Activated CD4-positive, alpha-beta T cell treated with anti-CD3 and anti-CD28 coated beads, Interleukin-10, Interleukin-2, amounts not matched to agents 100 ng/mL and 50 ng/mL, durations not matched to agents 16 hours and 8 hours (primary cell): ENCODE measurements around the gene KDM7A.
A peak's percentile ranks its signal among the peaks of the same experiment; 100 is the strongest.
"Not testable (repeated sequence)": the region's sequence is repeated elsewhere in the genome, so short reads cannot be mapped to it uniquely, and the experiment has no call there.

Source experiments
- DNase-seq: peaks from one replicate; pipeline ENCODE4 v3.0.0-alpha.2; 2020

The KDM7A gene

GRCh38 chr7:140201393-140201792, 24.6 kb upstream of the KDM7A start:
- no peak for DNase-seq

DNA sequence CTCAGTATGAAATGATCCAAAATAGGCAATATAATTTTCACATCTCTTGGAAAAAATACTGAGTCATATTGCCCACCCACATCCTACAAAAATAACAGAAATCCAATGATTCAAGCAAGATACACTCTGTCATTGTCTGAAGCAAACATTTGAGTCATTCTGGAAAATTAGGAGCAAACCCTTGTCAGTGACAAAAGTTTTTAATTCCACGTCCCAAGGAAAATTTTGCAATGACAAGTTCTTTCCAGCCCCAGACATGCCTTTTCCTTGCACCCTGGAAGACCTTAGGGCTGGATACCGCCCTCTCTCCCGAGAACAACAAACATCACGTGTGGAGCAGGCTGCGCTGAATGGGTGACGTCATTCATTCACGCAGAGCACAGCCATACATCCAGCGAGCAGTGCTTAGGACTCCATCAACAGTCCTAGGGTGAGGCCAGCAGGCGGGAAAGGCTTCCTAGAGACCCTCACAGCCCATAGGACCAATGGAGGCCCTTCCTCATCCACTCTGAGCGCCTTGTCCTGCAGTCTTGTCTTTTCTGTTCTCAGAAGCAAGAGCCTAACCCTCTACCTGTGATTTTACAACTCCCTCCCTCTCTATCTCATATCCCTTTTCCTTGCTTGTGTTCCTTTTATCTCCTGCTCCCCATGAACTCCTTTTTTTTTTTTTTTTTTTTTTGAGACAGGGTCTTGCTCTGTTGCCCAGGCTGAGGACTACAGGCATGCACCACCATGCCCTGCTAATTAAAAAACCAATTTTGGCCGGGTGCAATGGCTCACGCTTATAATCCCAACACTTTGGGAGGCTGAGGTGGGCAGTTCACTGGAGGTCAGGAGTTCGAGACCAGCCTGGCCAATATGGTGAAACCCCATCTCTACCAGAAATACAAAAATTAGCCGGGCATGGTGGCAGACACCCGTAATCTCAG, 23.5 kb upstream of the KDM7A start:
- DNase-seq, result no peak

DNA sequence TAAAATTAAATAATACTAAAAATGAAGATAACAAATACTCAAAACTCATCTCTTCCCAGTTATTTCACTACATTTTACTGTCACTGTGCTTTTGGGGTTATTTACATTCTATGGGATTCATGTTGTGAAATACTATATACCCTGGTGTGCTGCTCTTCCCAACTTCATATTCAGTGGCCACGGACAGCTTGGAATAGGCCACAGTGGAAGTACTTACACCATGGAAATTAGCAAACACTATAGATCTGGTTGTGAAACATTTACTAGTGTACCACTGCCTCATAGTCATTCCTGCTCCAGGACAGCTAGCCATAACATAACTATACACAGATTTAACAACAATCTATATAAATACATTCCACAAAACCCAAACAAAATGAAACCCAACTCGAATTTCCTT, 21.2 kb upstream of the KDM7A start:
- DNase-seq, result no peak

GRCh38 chr7:140197218-140197890, 20.6 kb upstream of the KDM7A start:
- no peak for DNase-seq

DNA sequence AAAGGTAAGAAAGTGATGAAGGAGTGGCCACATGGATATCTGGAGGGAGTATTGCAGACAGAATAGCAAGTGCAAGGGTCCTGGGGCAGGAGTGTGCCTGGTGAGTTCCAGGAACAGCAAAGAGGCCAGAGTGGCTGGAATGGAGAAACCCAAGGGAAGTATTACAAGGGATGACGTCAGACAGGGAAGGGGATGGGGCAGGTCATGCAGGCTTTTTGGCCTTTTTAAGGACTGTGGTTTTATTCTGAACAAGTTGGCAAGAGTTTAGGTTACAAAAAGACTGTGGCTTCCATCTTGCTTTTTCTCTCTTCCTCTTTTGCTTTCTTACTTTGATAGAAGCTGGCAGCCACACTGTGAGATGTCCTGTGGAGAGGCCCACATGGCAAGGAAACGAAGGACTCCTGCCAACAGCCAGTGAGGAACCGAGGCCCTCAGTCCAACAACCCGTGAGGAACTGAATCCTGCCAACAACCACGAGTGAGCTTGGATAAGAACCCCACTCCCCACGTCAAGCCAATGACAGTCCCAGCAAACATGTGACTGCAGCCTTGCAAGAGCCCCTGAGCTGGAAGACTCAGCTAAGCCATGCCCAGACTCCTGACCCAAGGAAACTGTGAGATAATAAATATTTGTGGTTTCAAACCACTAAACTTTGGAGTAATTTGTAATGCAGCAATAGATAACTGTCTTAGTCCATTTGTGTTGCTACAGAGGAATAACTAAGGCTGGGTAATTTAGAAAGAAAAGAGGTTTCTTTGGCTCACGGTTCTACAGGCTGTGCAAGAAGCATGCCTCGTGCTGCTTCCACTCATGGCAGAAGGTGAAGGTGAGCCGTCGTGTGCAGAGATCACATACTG, 19.8 kb upstream of the KDM7A start:
- no peak for DNase-seq

- DNase-seq, result peak; percentile 38
Measured at GRCh38 chr7:140195859-140196258, 19.1 kb upstream of the KDM7A start.

DNA sequence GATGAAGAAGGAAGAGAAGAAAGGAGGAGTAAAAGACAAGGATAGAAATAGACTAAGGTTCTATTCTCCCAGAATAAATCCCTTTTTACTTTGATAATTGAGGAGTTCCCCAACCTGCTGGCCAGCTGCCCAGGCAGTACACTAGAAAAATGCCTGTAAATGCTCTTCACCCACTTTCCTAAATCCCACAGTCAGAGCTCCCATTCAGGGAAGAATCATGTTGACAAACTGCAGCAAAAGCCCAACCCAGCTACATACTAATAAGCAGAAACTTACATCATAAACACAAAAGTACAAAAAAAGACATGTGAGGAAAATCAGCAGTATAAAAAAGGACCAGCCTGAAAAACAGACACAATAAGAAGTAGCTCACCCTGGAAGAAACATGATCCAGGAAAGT, 15.8 kb upstream of the KDM7A start:
- no peak for DNase-seq

- DNase-seq, result no peak
Measured at GRCh38 chr7:140192176-140192575, 15.4 kb upstream of the KDM7A start.

GRCh38 chr7:140190588-140190987, 13.8 kb upstream of the KDM7A start:
- no peak for DNase-seq

DNA sequence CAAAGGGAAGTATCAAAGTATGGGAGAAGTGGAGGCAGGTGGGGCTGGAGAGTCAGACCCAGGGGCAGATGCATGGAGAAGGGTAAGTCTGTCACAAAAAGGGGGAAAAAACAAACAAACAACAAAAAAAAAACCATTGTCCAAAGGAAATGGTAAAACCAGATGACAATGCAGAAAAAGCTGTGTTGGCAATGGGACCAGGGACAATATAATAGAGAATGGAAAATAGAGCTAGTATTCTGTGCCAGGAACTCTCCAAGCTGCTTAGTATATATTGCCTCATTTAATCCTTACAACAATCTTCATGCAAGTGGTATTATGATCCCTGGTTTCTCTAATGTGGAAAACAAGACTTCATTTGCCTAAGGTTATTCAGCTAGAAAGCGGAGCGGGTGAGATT, 13.1 kb upstream of the KDM7A start:
- no peak for DNase-seq

DNA sequence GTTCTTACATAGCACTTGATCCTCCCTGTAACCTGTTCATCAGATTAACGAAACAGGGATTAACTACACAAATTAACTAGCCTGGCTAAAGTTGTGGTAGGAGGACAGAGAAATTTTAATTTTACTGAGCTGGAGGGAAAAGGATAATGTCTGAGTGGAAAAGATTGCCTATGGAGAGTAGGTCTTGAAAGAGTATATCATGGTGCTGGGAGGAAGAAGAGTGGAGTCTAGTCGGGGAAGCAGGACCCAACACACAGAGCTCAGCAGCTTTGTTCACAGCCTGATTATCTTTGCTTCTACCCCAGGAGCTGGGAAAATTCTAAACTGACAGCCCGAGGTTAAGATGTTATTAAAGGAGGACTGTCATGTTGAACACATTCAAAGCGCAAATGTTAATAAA, 6.1 kb upstream of the KDM7A start:
- no peak for DNase-seq

- no peak for DNase-seq
Measured at GRCh38 chr7:140179339-140179738, 2.6 kb upstream of the KDM7A start.

DNA sequence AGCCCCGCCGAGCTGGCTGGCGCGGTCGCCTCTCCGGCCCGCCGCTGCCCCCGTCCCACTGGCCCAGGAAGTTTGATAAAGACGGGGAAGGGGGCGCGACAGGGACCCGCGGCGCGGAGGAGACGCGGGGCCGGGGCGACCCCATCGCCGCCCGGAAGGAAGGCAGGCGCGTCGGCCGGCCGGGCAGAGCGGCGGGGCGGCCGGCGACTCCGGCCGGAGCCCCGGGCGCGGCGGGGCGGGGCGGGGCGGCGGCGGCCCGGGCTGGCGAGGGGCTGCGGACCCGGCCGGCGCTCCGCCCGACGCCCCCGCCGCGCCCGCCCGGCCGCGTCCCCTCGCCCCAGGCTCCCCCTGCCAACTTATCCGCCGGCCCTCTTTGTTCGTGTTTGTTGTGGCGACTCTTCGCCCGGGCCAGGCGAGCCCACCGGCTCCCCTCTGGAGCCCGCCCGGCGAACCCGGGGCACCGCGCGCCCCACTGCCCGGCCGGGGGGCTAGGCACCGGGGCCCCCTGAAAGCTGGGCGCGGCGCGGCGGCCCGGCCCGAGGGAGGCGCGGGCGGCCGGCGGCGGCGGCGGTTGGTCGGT, 571 bp downstream of the KDM7A start:
- DNase-seq, result no peak

DNA sequence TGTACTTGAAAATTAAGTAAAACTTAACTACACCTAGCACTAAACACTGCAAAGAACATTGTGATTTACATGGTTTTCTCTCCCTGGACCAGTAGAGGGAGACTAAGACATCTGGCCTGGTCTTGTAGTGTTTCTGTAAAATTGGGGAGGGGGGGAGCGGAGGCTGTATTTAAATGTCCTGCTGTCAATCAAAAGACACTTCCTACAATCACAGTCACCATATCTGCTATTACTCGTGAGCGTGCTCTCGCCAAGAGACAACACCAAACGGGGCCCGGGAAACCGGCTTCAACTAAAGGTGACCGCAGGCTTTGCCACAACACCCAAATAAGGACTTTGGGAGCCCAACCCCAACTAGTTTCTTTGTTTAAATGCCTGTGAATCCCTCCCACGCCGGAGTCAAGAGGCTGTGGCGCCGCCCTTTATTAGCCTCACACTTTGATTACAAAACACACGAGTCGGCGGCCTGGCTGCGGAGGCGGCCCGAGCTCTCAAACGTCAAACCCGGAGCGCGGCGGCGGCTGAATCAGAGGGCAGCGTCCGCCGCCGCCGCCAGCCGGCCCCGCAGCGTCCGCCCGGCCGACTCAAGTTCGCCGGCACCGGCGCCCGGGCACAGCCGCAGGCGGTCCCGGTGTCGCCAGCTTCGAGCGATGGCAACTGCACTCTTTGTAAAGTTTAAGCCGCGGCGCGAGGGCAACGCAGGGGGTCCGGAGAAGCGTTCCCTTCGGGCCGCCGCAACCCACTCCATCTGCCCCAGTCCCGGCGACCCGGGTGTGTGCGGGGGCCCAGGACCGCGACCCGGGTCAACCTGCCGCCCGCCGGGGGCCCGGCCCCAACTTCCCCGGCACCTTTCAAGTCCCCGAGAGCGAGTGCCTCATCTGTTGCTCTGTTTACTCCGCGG, 1.3 kb downstream of the KDM7A start:
- peak; percentile 97 for DNase-seq

- DNase-seq, result no peak
Measured at GRCh38 chr7:140174217-140174616, 2.6 kb downstream of the KDM7A start.

GRCh38 chr7:140170375-140170774, 6.4 kb downstream of the KDM7A start:
- no peak for DNase-seq

- DNase-seq, result peak; percentile 32
Measured at GRCh38 chr7:140168816-140169215, 8.0 kb downstream of the KDM7A start.

GRCh38 chr7:140165422-140165821, 11.4 kb downstream of the KDM7A start:
- DNase-seq, result peak; percentile 61

DNA sequence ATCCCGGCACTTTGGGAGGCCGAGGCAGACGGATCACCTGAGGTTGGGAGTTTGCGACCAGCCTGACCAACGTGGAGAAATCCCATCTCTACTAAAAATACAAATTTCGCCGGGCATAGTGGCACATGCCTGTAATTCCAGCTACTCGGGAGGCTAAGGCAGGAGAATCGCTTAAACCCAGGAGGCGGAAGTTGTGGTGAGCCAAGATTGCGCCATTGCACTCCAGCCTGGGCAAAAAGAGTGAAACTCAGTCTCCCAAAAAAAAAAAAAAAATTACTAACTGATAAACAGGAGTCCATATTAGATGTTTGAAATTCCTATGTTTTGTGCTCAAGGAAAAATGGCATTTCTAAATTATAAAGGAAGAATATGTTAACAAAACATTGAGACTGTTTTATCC, 14.7 kb downstream of the KDM7A start:
- DNase-seq, result not testable (repeated sequence)

DNA sequence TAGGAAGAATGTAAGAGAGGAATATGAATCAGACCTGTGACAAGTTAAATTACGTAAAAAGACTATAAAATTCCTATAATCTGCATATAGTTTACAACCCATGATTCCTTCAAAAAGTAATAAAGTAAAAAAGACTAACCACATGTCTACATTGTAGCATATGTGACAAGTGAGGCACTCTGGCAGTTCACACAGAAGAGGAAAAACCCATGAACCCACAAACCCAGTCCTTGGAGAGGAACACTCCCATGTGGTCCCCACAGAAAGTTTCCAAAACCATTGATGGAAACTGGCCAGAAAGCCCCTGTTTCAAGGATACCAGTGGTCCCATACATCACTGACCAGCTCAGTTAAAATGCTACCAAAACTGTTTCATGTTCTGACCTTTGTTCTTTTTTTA, 15.7 kb downstream of the KDM7A start:
- DNase-seq, result no peak

DNA sequence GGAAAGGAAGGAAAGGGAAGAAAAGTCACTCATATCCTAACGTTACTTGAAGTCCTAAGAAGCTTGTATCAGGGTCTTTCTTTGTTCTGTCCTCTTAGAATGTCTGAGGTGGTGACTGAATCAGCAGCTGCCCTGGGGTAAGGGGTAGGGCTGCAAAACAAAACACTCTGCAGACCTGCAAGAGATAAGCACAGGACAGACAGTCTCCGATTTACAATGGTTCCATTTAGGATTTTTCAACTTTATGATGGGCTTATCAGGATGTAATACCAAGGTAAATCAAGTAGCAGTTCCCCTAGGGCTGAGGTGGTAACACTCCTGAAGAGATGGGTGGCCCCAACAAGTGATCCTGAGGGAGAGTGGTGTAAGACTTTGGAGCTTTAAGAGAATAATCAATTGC, 16.5 kb downstream of the KDM7A start:
- no peak for DNase-seq

DNA sequence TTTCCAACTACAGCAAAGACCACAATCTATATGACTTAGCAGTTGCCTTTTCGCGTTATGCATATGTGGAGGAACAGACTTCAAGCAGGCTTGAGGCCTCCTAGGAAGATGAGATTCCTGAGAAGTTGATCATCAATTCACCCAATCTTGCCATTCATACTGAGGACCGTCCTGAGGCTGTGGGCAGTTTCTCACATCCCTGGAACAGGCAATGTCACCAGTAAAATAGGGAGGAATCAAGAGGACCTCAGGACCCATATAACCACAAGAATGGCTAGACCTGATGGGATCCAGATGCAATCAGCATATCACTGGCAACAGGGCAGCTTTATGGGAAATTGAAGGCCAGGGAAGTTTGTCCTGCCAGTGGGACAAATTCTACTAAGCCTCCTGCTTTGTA, 17.3 kb downstream of the KDM7A start:
- DNase-seq, result no peak
